KOPT-K1 (cell line): Measurements from ENCODE around the gene SETDB2.

Experiments used
- H3K27ac ChIP-seq: fragments of 200-600 bp; sonication (generic); 2 replicates; pipeline ENCODE4 v1.5.1; 2016; ENCODE audit warnings: antibody characterized with exemption, mild to moderate bottlenecking, low read depth, low read length; ENCODE audit not compliant: poor library complexity, severe bottlenecking
- H3K36me3 ChIP-seq: fragments of 200-600 bp; sonication (generic); 2 replicates; pipeline ENCODE4 v1.5.1; 2017; ENCODE audit warnings: antibody characterized with exemption, mild to moderate bottlenecking, low read length, moderate library complexity; ENCODE audit not compliant: insufficient read depth
- H3K9me3 ChIP-seq: fragments of 200-600 bp; sonication (generic); 2 replicates; pipeline ENCODE4 v1.5.1; 2017; ENCODE audit warnings: antibody characterized with exemption, low read length, mild to moderate bottlenecking; ENCODE audit not compliant: insufficient read depth, poor library complexity, severe bottlenecking

The SETDB2 gene

GRCh38 chr13:49412749-49413148 lies 31.3 kb upstream of the SETDB2 start:
- Histone ChIP-seq H3K36me3 (no peaks in the 10 kb centered on the region), H3K27ac (no peak overlapping the region), H3K9me3 (no peaks in the 10 kb centered on the region)

DNA sequence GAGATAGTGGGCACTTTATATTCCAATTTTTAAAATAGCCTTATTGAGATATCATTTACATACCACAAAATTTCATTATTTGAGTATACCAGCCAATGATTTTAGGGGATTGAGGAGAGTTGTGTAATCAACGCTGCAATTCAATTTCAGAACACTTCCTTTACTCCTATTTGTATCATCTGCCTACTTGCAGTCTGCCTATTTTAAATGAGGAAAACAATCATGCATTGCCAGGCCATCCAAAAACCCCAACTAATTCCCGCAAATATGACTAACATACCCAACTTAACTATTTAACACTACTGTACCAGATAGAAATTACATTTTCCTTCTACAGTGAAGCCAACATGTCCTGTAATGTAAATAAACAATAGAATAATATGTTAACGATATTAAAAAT lies 26.9 kb upstream of the SETDB2 start:
- H3K27ac ChIP-seq, result no peak overlapping the region
- no peaks in the 10 kb centered on the region for H3K36me3 ChIP-seq
- H3K9me3 ChIP-seq, result no peaks in the 10 kb centered on the region

- Histone ChIP-seq H3K27ac (no peak overlapping the region), H3K9me3 (no peaks in the 10 kb centered on the region), H3K36me3 (no peaks in the 10 kb centered on the region)
Measured at GRCh38 chr13:49418206-49418605, 25.9 kb upstream of the SETDB2 start.

DNA sequence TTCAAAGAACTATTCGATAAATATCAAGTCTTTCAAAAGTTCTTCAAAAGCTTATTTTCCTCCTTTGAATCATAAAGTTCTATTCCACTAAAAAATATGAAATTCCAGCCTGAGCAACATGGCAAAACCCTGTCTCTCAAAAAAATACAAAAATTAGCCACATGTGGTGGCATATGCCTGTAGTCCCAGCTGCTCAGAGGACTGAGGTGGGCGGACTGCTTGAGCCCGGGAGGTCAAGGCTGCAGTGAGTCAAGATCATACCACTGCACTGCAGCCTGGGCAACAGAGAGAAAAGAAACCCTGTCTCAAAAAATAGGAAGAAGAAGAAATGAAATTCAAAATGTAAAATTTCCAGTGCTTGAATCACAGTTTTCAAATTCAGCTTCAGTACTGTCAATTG lies 24.8 kb upstream of the SETDB2 start:
- Histone ChIP-seq H3K36me3 (no peaks in the 10 kb centered on the region), H3K9me3 (no peaks in the 10 kb centered on the region), H3K27ac (no peak overlapping the region)

GRCh38 chr13:49421391-49421790 lies 22.7 kb upstream of the SETDB2 start:
- Histone ChIP-seq H3K27ac (no peak overlapping the region), H3K36me3 (no peaks in the 10 kb centered on the region), H3K9me3 (no peaks in the 10 kb centered on the region)

DNA sequence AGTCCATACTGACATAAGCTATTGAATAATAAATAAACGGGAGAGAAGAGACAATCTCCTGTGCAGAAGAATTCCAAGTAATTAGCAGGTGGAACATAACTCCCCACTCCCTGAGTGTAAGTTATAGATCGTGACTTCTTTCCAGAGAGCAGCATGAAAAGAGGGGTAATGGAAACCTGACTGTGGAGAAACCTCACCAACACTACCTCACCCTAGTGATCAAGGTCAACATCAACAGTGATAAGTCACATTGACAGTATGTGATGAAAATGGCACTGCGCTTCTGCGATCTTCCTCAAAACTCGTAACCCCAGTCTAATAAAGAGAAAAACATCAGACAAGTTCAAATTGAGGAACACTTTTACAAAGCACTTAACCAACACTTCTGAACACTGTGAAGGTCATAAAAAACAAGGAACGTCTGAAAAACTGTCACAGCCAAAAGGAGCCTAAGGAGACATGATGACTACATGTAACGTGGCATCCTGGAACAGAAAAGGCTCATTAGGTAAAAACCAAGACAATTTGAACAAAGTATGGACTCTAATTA lies 20.0 kb upstream of the SETDB2 start:
- H3K9me3 ChIP-seq, result no peaks in the 10 kb centered on the region
- H3K36me3 ChIP-seq, result no peaks in the 10 kb centered on the region
- no peak overlapping the region for H3K27ac ChIP-seq

DNA sequence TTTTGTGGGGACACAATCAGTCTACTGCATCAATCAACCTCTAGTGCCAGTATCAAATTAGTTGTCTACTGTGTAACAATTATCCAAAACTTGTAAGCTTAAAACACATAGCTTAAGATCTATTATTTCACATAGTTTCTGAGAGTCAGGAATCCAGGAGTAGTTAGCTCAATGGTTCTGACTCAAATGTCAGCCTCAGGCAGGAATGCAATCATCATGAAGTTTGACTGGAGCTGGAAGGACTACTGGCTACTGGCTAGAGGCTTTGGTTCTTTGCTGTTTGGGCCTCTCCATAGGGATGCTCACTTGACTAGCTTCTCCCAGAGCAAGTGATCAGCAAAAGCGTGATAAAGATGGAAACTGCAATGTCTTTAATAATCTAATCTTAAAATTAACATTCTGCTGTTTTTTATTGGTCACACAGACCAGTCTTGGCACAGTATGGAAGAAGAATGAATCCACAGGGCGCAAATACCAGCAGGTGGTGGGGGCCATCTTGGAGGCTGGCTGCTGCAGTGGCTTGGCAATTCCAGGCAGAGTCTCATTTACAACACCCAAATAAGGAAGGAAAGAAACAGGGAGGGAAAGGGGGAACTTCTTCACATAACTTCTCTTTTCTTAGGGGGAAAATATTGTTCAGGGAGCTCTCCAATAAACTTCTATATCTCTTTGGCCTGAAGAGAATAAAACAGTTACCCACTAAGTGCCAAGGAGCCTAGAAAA lies 15.9 kb upstream of the SETDB2 start:
- Histone ChIP-seq H3K9me3 (no peaks in the 10 kb centered on the region), H3K27ac (no peak overlapping the region), H3K36me3 (no peaks in the 10 kb centered on the region)

- Histone ChIP-seq H3K27ac (no peak overlapping the region), H3K36me3 (no peaks in the 10 kb centered on the region), H3K9me3 (no peaks in the 10 kb centered on the region)
Measured at GRCh38 chr13:49429121-49429520, 15.0 kb upstream of the SETDB2 start.

DNA sequence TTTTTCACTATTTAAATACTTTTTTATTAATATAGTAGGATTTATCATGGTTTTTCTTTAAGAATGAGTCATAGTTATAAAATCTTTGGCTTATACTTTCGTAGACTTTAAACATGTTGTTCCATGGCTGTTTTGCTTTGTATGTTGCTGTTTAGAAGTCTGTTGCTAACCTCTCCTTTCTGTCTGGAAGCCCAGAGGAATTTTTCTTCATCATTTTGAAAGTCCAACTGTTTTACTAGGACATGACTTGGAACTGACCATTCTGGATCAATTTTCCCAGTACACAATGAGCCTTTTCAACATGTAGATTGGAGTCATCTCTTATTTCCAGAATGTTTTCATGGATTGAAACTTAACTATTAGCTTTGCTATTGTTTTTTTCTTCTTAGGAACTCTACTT lies 8.1 kb upstream of the SETDB2 start:
- Histone ChIP-seq H3K27ac (no peak overlapping the region), H3K9me3 (no peaks in the 10 kb centered on the region), H3K36me3 (no peaks in the 10 kb centered on the region)

DNA sequence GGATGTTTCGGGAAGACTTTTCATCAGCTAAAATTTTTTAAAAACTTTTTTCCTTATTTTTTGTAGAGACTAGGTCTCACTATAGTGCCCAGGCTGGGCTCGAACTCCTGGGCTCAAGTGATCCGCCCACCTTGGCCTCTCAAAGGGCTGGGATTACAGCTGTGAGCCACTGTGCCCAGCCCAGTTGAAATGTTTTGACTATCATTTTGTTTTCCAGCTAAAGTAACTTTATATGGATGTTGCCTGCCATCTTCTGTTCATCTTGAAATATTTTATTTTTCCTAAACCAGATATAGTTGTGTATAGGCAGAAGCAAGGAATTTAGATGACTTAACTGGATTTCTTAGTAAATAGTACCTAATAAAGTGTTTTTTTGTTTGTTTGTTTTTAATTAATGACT lies 7.2 kb upstream of the SETDB2 start:
- no peaks in the 10 kb centered on the region for H3K9me3 ChIP-seq
- no peaks in the 10 kb centered on the region for H3K36me3 ChIP-seq
- H3K27ac ChIP-seq, result no peak overlapping the region

- Histone ChIP-seq H3K9me3 (no peaks in the 10 kb centered on the region), H3K27ac (no peak overlapping the region), H3K36me3 (no peaks in the 10 kb centered on the region)
Measured at GRCh38 chr13:49437705-49438104, 6.4 kb upstream of the SETDB2 start.

GRCh38 chr13:49439609-49440008 lies 4.5 kb upstream of the SETDB2 start:
- H3K27ac ChIP-seq, result no peak overlapping the region
- H3K9me3 ChIP-seq, result no peaks in the 10 kb centered on the region
- no peaks in the 10 kb centered on the region for H3K36me3 ChIP-seq

GRCh38 chr13:49441312-49441711 lies 2.8 kb upstream of the SETDB2 start:
- Histone ChIP-seq H3K9me3 (no peaks in the 10 kb centered on the region), H3K36me3 (no peaks in the 10 kb centered on the region), H3K27ac (no peak overlapping the region)

DNA sequence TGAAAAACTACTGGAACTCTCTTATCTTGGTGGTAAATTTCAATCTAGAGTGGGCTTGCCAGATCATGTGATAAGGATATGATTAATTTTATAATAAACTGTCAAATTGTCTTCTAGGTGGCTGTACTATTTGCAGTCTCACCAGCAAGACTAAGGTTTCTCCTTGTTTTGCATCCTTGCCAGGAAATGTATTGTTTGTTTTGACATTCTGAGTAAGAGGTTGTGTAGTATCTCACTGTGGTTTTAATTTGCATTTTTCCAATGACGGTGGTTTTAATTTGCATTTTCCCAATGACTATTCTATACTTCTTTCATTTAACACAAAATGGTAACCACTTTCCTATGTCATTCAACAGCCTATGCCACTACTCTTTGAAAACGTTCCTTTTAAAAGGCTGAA lies 2.2 kb upstream of the SETDB2 start:
- Histone ChIP-seq H3K9me3 (no peaks in the 10 kb centered on the region), H3K27ac (no peak overlapping the region), H3K36me3 (no peaks in the 10 kb centered on the region)

DNA sequence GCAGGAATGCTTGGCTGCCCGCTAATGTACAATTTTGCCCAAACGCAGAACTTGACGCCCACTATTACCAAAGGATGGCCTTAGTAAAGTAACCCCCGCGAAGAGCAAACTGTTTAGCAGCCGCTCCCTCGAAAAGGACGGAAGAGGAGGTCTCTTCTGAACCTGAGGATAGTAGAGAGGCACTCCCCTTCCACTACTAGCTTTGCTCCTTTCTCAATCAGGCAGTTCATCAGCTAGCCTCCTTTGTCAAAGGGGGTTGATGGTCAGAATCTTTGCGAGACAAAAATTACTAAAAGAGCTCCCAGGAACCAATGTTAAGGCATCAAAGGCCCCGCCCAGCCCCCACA lies 744 bp upstream of the SETDB2 start:
- Histone ChIP-seq H3K9me3 (no peaks in the 10 kb centered on the region), H3K36me3 (no peaks in the 10 kb centered on the region), H3K27ac (peak overlapping the region; percentile 66)
